Epithelial cell of esophagus (primary cell): ENCODE measurements around the gene DENND2C.

Experiments
- DNase-seq: peaks from one replicate; pipeline ENCODE4 v3.0.0; 2010; ENCODE audit warnings: low read depth
- H3K4me3 ChIP-seq: 2 replicates; pipeline ENCODE4 v1.5.1; 2011; ENCODE audit warnings: mild to moderate bottlenecking, low read length, control low read depth
- CTCF ChIP-seq: IDR thresholded peaks from 2 replicates; pipeline ENCODE4 v1.5.1; 2011; ENCODE audit warnings: low read depth, mild to moderate bottlenecking, low read length, control low read depth, inconsistent platforms; ENCODE audit not compliant: insufficient read depth; ENCODE audit errors: missing control alignments

The DENND2C gene

GRCh38 chr1:114641377-114641776 is 28.5 kb downstream of the DENND2C start:
- peak; percentile 29 for DNase-seq
- no peak for TF ChIP-seq CTCF
- no peak overlapping the region for H3K4me3 ChIP-seq

GRCh38 chr1:114638910-114639309 is 30.9 kb downstream of the DENND2C start:
- TF ChIP-seq CTCF, result no peak
- no peak for DNase-seq

GRCh38 chr1:114632427-114632826 is 37.4 kb downstream of the DENND2C start:
- no peak for TF ChIP-seq CTCF
- H3K4me3 ChIP-seq, result no peak overlapping the region
- DNase-seq, result no peak

More at GRCh38 chr1:114638910-114639309, 30.9 kb downstream of the DENND2C start:
- H3K4me3 ChIP-seq, result no peak overlapping the region

- no peak overlapping the region for H3K4me3 ChIP-seq
- no peak for DNase-seq
- no peak for TF ChIP-seq CTCF
Observed at GRCh38 chr1:114627107-114627506, 42.7 kb downstream of the DENND2C start.

GRCh38 chr1:114623364-114623763 is 46.5 kb downstream of the DENND2C start:
- DNase-seq, result no peak
- H3K4me3 ChIP-seq, result no peak overlapping the region
- no peak for TF ChIP-seq CTCF

- H3K4me3 ChIP-seq, result no peak overlapping the region
- TF ChIP-seq CTCF, result peak; percentile 34
- DNase-seq, result peak; percentile 47
Observed at GRCh38 chr1:114620419-114620818, 49.4 kb downstream of the DENND2C start.

- no peak for TF ChIP-seq CTCF
- peak; percentile 87 for DNase-seq
- no peak overlapping the region for H3K4me3 ChIP-seq
Observed at GRCh38 chr1:114618606-114619005, 51.2 kb downstream of the DENND2C start.
